CD4-positive, alpha-beta T cell treated with Interleukin-6 at 100 ng/mL for 8 hours (primary cell): ENCODE data around the gene ANTXR1.

Experiments used
- DNase-seq: peaks from one replicate; pipeline ENCODE4 v3.0.0-alpha.2; 2020; ENCODE audit warnings: mixed read lengths, low spot score

Gene ANTXR1

GRCh38 chr2:69181806-69182427, 168.9 kb downstream of the ANTXR1 start:
- no peak for DNase-seq

GRCh38 chr2:69183659-69184058, 170.7 kb downstream of the ANTXR1 start:
- DNase-seq = no peak

DNA sequence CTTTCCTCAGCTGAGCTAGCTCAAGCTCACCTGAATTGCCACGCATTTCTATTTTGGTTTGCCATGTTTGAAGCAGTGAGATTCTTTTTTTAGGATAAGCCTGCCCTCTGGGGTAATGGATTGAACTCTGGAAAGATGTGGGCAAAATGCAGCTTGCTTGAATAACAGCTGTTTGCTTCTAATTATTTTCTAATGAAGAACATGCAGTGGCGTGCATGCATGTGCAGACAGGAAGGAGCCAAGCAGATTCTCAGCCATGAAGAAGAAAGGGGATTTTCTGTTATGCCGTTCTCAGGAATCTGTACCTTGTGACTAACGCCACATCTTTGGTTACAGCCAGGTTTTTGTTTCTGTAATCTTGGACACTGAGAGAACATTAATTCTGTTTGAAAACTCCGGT, 171.2 kb downstream of the ANTXR1 start:
- DNase-seq = no peak

DNA sequence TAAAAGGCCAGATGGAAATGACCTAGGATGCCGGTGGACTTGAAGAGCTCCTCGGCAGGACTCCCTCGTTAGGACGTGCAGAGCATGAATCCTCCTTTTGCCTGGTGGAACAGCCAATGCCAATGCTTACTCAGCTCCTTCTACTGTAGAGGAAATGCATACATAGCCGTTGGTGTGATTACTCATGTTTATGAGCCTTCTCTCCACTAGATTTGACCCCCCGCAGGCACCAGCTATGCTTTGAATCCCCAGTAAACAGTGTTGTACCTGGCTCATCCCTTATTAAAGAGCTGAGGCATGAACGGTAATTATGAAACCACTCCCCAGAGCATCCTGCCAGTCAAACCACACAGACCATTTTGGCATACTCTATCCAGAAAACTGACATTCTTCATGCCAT, 172.8 kb downstream of the ANTXR1 start:
- no peak for DNase-seq

- DNase-seq = no peak
Observed at GRCh38 chr2:69186614-69187013, 173.6 kb downstream of the ANTXR1 start.

GRCh38 chr2:69188182-69188900, 175.4 kb downstream of the ANTXR1 start:
- no peak for DNase-seq

DNA sequence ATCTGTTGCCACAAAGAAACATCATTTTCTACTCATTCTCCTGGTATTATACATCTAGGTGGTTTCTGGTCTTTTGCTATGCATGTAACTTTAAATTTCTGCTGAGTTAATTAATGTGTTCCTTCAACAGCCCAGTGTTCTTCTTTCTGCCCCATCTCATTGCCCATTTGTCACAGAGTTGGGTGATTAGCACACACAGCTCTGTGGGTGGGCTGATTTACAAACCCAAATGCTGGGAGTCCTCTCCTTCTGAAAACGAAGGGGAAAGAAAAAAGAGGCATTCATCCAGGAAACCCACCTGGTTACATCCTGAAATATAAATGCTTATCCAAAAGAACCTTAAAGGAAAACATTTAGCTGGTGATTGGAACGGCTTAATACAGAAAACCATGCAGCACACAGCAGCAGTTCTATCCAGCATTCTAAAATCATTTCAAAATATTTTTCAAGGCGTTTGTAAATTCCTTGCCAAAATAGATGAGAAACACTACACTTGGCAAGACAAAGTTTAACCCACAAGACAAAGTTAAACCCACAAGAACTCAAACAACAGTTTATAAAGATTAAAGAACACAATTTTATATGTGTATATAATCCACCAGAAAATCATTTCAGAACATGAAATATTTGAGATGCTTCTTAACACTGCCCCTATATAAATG, 177.9 kb downstream of the ANTXR1 start:
- DNase-seq = no peak

- no peak for DNase-seq
Observed at GRCh38 chr2:69191634-69192033, 178.7 kb downstream of the ANTXR1 start.

- no peak for DNase-seq
Observed at GRCh38 chr2:69192176-69192945, 179.4 kb downstream of the ANTXR1 start.

DNA sequence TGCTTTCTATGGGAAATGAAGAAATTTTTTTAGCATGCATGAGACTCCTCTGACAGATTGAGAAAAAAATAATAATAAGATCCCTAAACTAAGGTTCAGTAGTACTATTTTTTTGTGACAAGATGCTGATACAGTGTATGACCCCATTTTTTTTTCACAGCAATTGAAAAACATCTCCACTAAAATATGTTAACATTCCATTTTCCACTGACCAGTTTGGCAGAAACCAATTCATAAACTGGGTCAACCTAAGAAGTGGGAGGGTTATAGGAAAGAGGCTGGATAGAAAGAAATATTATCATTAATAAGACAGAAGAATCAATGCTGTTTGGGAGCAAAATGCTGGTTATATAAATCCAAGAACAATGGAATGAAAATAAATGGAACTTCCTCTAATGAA, 182.7 kb downstream of the ANTXR1 start:
- no peak for DNase-seq

DNA sequence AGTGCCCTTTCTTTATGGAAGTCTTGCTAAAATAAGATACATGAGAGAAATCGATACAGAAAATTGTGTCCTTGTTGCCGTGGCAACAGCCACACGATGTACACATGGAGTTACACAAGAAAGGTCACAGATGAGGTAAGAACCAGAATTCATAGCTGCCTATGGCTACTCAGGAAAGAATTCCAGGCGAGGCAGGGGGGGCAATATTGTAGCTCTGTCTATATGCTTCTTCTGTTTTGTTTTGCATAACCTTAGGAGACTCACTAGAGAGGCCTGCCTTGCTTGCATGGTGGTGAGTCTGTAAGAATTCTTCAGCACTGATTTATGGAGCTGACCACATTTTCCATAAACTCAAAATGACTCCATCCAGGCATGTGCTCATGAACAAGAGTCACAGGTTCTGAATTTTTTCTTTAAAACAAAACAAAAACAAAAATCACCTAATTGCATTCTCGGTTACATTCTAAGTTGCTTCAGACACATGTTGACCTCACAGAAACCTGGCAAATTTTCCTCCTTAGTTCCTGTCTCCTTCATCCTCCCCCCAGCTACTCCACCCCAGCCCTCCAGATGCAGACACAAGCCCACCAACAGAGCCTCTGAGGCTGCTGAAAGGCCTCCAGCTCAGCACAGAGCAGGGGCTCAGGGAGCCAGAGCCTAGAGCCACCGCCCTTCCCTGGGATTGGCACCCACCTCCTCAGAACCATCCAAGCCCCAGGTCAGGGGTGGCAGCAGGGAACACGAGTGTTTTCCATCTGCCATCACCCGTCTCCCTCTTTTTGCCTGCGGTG, 183.5 kb downstream of the ANTXR1 start:
- no peak for DNase-seq

GRCh38 chr2:69200107-69200520, 187.1 kb downstream of the ANTXR1 start:
- no peak for DNase-seq

- DNase-seq = no peak
Observed at GRCh38 chr2:69201259-69201658, 188.3 kb downstream of the ANTXR1 start.

DNA sequence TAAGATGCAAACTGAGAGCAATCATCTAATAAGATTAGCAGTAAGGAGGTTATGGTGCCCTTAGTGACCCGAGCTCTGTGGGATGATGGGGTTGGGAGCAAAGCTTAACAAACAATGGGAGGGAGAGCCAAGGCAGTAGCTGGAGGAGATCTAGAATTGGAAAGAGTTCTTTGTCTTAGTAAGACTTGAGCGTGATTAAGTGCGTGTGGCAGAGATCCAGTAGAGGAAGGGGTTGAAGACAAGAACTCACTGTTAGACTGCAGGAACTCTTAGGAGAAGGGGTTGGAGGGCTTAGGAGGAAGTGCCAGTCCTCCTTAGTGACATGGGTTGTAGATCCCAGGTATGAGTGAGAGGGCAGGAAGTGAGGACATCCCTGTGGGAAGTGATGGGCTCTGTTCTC, 189.3 kb downstream of the ANTXR1 start:
- DNase-seq = no peak

- no peak for DNase-seq
Observed at GRCh38 chr2:69203166-69203985, 190.4 kb downstream of the ANTXR1 start.

DNA sequence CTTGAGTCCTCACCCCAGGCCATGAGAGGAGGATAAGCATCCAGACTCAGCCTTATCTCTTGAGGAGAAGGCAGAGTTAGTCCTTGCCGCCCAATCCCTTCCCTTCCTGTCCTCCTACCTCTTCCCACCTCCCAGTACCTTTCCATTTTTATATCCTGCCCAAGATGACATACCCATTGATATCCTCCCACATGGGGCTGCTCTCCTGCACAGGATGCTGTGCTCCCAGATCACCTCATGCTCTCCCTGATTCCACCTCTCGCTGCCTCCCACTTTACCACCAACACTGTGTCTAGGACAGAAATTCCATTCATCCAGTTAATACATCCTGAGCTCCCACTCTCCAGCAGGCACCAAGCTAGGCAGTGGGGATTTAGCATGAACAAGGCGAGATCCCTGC, 191.7 kb downstream of the ANTXR1 start:
- no peak for DNase-seq

DNA sequence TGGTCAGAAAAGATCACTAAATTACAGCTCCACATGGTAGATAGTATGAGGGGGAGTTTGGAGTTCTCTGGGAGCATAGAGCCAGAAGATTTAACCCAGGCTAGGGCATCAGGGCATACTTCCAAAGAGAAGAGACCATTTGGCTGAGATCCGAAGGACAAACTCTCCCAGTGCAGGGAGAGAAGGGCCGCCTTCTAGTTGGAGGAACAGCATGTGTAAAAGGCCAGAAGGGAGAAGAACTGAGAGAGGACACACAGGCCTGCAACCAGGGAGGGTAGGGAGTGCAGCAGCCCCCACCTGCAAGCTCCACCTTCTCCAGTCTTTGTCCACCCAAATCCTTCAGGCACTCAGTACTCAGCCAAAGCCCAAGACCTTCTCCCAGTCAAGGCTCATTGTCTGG, 192.1 kb downstream of the ANTXR1 start:
- no peak for DNase-seq

GRCh38 chr2:69205491-69205890, 192.5 kb downstream of the ANTXR1 start:
- DNase-seq = no peak

DNA sequence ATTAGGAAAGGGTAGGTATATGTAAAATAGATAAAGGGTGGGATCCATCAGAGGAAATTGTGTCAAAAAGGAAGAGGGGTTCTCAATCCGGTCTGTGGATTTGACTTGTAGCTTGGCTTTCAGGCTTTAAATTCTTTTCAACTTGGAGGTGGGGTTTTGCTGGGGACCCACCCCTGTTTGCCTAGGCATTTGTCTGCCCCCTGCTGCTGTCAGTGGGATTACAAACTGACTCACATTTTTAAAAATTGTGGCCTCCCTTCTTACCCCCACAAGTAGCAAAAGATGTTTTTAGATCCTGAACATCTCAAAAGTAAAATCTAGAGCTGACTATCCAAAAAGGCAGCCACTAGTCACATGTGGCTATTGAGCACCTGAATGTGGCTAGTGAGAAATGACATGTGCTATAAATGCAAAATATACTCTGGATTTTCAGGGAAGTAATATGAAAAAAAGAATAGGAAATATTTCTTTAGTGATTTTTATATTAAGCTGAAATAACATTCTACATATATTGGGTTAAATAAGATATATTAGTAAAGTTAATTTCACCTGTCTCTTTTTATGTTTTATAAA, 195.1 kb downstream of the ANTXR1 start:
- no peak for DNase-seq

DNA sequence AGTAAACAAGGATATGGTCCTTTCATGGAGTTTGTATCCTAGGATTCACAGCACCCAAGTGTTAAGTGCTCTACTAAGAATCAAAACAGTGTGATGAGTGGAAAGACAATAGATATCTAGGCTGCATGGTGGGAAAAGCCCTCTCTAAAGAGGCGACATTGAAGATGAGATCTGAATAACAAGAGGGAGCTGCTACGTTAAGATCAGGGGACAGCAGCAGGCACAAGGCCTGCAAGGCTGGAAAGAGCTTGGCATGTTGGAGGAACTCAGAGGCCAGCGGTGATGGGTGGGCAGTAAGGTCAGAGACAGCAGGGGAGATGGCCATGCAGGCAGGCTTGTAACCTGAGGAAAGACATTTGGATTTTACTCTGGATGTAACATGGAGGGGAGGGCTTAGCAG, 196.5 kb downstream of the ANTXR1 start:
- no peak for DNase-seq

DNA sequence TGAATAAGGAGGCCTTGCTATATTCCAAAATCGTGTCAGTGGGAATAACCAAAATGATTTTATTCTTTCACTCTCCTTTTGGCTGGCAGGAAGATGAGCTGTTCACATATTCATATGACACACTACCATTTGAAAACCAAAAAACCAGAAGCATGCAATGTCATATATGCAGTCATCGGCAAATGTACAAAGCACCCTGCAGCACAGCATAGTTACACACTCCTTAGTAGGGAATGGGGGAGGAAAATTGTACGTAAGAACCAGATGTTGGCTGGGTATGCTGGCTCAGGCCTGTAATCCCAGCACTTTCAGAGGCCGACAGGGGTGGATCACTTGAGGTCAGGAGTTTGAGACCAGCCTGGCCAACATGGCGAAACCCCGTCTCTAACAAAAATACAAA, 197.4 kb downstream of the ANTXR1 start:
- DNase-seq = no peak
